NCI-H2081 treated with DMSO at 0.1 percent for 48 hours (cell line): Measurements from ENCODE around the gene B3GNT8.
"Not testable (repeated sequence)": the region's sequence is repeated elsewhere in the genome, so short reads cannot be mapped to it uniquely, and the experiment has no call there.

ENCODE experiments used
- DNase-seq: peaks from one replicate; lab custom pipeline; 2025; lab: John Stamatoyannopoulos, UW

Gene B3GNT8

GRCh38 chr19:41435936-41436673, 8.9 kb upstream of the B3GNT8 start:
- no peak for DNase-seq

- DNase-seq, result not testable (repeated sequence)
Observed at GRCh38 chr19:41435376-41435775, 8.2 kb upstream of the B3GNT8 start.

DNA sequence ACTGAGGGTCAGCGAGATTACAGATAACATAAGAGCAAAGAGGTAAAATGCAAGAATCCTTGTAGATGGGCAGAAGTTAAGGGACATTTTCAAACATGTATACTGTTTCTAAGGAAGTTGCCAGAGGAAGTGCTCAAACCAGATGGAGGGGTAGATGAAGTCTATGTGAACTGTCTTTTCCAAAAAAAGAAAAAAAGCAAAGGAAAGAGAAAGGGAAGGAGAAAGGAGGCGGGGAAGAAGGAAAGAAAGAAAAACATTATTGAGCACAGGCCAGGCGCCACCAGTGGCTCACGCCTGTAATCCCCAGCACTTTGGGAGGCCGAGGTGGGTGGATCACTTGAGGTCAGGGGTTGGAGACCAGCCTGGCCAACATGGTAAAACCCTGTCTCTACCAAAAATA, 7.3 kb upstream of the B3GNT8 start:
- DNase-seq, result no peak

DNA sequence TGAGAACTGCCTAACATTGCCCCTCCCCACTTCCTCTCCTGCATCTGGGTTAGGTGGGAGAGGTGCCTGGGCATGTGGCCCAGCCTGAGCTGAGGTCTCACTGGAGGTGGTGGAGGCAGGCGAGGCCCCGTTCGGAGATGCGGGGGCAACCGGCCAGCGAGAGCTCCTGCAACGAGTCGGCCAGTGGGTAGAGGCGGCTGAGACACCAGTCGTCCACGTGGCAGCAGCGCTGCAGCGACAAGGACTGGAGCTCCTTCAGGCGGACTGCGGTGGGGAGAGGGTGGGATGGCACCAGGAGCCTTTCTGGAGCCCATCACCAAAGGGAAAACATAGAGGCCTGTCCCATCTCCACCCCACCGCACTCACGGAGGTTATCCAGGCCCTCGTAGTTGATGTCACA, 6.0 kb upstream of the B3GNT8 start:
- DNase-seq, result no peak

DNA sequence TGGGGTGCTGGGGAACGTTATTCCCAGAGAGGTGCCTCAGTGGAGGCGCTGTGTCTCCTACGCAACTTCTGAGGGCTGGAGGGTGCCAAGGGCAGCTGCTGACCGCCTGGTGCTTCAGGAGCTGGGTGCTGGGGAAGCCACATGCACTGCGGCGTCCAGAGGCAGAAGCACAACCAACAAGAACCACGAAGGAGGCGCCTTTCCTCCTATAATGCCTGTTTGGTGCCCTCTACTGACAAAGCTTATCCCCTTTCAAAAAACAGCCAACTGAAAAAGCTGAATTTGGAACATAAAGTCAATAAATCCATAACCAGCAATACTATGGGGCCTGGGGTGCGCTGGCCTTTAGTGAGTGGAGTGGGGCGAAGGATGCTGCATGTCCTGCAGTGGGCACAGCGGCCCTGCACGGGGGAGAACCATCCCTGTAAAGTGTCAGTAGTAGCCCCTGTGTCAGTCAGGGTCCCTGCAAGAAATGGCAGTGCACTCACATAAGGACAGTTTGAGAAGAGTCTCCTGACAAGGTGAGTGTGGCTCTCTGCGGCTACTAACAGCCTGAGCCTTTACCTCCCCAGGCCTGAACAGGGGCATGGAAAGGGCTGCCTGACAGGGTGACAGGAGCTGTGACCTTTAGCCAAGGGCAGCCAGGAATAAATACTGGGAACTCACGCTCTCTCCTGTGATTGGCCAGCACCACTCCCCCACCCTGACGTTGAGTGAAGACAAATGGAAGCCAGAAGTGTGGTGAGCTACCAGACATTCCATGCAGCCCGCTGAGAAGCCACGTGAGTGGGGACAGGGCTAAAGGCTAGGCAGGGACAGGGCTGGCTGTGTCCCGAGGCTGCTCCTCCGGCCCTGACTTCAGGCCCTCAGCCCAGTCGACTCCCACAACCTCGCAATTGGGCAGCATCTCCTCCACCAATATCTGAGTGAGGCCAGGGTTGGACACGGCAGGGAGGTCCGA, 4.5 kb upstream of the B3GNT8 start:
- DNase-seq, result no peak

- no peak for DNase-seq
Observed at GRCh38 chr19:41430922-41431321, 3.7 kb upstream of the B3GNT8 start.

DNA sequence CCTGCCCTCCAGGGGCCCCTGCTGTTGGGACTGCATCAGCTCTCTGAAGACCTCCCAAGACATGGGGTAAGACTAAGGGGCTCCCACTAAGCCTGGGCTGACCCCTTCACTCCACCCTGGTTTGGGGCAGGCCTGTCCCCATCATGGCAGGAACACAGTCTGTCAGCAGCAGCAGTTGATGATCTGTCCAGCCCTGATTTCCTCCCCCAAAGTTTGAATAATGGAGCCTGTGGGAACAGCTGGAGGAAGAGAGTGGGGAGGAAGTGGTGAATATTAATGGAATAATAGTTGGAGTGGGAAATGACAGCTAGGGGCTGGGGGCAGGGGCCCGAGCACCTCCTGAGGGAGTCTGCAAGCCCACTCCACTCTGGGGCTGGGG, 1.3 kb upstream of the B3GNT8 start:
- DNase-seq, result no peak

DNA sequence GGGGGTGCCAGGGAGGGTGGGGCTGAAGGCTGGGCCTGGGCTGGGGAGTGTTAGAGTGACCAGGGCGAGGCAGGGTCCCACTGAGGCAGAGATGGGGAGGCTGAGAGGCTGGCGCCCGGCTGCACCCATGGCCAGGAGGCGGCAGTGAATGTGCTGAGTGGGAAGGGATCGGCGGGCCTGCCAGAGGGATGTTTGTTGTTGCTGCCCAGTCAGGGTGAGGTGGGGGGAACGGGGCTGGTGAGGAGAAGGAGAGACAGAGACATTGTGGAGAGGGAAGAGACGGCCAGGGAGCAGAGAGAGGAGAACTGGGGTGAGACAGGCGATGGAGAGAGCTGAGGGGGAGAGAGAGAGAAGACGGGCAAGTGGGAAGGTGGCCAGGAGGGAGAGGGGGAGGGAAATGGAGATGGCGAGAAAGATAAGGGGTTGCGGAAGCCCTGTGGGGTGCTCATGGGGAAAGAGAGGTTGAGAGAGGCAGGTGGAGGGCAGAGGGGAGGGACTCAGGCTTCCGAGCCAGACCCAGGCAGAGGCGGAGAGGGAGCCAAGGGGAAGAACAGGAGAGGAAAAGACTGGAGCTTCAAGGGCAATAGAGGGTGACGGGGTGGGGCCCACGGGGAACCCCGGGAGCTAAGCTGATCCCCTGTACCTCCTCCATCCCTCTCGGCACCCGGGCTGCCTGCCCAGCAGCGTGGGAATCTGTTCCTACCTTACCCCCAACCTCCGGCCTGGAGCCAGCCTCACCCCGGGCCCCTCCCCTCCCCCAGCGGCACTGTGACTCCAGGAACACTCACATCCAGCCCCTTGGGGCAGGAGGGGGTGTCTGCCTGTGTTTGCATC, 690 bp upstream of the B3GNT8 start:
- DNase-seq, result no peak

DNA sequence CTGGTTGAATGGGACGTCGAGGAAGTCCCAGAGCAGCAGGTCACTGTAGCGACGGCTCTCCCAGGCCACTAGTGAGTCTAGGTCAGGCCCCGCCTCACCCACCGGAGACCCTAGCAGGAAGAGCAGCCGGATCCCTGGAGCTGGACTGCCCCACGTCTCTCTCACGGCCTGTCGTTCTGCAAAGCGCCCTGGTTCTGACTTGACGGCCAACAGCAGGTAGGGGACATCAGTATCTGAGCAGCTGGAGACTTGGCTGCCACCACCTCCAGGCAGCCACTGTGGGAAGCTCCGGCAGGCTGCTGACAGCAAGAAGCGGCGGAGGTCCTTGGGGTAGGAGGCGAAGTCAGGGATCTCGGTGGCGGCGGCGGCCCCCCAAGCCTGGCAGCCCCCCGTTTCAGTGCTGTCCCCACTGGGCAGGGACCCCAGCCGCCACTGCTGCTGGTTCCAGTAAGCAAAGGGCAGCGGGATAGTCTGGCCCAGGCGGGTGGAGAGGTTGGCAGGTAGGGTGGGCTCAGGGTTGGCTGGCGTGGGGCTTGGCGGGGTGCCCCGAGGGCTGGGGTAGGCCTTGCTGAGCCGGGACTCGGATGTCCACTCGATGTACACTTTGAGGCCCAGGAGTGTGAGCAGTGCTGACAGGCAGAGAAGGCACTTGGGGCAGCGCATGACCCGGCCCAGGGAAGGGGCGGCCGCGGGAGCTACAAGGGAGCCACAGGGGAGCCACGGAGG, 895 bp downstream of the B3GNT8 start:
- no peak for DNase-seq

GRCh38 chr19:41425174-41426115, 1.7 kb downstream of the B3GNT8 start:
- DNase-seq, result no peak

DNA sequence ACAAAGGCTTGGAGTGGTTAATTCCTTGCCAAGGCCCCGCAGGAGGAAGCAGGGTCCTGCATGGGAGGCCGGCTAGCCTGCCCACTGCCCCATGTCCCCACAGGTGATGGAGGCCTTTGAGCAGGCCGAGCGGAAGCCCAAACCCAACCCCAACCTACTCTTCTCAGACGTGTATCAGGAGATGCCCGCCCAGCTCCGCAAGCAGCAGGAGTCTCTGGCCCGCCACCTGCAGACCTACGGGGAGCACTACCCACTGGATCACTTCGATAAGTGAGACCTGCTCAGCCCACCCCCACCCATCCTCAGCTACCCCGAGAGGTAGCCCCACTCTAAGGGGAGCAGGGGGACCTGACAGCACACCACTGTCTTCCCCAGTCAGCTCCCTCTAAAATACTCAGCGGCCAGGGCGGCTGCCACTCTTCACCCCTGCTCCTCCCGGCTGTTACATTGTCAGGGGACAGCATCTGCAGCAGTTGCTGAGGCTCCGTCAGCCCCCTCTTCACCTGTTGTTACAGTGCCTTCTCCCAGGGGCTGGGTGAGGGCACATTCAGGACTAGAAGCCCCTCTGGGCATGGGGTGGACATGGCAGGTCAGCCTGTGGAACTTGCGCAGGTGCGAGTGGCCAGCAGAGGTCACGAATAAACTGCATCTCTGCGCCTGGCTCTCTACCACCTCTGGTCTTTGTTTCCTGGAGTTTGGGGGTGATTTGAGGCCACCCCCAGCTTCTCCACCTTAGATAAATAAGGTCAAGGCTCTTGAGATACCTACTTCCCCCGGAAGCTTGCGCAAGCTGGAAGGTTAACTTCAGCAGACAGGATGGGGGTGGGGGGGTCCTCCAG, 2.6 kb downstream of the B3GNT8 start:
- DNase-seq, result no peak

DNA sequence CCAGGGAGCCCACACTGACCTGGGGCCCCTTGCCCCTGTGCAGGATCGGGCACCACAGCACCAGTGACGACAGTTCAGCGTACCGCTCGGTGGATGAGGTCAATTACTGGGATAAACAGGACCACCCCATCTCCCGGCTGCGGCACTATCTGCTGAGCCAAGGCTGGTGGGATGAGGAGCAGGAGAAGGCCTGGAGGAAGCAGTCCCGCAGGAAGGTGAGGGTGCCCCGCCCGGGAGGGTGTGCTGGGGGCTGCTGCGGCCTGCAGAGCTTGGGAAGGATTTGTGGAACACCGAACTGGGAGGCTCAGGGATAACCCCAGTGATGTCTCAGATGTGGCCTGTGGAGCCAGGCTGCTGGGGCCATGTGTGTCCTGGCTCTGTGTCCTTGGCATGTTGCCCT, 4.2 kb downstream of the B3GNT8 start:
- no peak for DNase-seq

DNA sequence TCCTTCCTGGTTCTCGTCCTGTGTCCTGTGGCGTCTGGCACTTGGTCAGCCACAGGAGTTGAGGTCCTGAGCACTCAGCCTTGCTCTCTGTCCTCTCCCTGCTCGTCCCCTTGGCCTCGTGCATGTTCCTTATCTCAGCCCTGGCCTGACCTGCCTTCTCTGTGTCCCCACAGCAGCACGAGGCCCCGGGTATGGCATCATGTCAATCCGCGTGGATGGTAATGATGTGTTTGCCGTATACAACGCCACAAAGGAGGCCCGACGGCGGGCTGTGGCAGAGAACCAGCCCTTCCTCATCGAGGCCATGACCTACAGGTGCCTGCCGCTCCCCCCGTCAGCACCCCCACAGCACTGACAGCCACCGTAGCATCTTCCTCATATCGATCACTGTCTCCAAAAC, 4.7 kb downstream of the B3GNT8 start:
- DNase-seq, result no peak

GRCh38 chr19:41421973-41422372, 5.2 kb downstream of the B3GNT8 start:
- DNase-seq, result no peak

GRCh38 chr19:41421314-41421713, 5.9 kb downstream of the B3GNT8 start:
- DNase-seq, result no peak

DNA sequence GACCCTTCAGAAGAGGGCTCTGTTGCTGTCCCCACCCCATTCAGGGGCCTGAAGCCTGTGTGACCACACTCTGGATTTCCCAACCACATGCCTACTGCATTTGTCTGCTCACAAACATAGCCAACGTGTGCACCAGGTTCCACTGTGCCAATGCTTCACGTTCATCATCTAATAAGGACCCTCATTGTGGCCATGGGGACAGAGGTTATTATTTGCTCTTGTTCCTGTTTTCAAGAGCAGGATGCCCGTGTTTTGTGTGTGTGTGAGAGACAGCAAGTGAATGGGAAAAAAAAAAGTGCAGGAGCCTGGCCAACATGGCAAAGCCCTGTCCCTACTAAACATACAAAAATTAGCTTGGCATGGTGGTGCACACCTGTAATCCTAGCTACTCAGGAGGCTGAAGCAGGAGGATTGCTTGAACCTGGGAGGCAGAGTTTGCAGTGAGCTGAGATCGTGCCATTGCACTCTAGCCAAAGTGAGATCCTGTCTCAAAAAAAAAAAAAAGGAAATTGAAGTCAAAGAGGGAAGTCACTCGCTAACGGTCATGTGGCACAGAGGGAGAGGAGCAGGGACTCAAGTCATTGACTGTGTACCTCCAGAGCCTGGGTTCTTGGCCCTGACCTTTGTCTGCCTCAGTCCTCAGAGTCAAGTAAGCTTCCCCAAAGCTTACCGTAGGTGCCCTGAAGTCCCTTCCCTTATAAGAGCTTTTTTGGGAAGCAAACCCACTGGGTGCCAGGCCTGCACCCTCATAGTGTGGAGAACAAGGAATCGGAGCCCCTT, 6.9 kb downstream of the B3GNT8 start:
- DNase-seq, result no peak

DNA sequence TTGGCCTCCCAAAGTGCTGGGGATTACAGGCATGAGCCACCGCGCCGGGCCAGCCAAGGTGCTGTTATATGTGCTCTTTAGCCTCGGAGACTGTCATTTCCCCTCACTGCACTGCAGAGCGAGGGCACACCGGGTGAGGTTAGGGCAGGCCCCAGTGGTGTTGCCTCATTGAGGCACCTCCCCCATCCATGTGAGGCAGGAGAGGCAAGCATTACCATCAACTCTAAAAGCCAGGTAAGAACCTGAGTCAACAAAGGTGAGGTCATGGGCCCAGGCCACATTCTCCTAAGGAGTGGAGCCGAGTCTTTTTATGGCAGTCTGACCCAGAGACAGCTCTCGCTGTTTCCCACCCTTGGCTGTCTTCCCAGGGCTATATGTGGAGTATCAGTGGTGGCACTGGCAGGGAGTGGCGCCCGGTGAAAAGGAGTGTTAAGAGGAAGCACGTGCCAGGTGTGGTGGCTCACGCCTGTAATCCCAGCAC, 10.9 kb downstream of the B3GNT8 start:
- DNase-seq, result no peak

- no peak for DNase-seq
Observed at GRCh38 chr19:41415154-41415571, 12.0 kb downstream of the B3GNT8 start.

DNA sequence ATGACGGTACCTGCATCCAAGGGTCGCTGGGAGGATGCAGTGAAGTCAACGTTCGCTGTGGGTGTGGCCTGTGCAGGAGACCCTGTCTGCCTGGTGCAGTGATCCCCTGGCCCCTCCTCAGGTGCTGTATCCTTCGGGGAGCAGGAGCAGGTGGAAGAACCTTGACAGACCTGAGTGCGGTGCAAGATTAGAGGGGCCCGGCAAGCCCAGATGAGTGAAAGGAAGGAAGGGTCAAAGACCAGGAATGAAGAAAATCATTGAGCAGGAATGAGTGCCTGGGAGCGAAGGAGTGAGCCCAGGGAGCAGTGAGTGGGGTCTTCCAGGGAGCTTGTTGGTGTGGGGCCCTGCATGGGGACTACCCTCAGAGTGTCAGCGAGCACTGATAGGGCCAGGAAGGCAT, 12.7 kb downstream of the B3GNT8 start:
- DNase-seq, result no peak
